HG02943 (cell line): ENCODE data around the gene BEND7.

ENCODE experiments used
- ATAC-seq: cut with Tn5 transposase; IDR thresholded peaks from one replicate; pipeline ENCODE4 v1.9.1; 2021; ENCODE audit warnings: mild to moderate bottlenecking, low read depth, moderate library complexity; ENCODE audit not compliant: unreplicated experiment

The BEND7 gene

DNA sequence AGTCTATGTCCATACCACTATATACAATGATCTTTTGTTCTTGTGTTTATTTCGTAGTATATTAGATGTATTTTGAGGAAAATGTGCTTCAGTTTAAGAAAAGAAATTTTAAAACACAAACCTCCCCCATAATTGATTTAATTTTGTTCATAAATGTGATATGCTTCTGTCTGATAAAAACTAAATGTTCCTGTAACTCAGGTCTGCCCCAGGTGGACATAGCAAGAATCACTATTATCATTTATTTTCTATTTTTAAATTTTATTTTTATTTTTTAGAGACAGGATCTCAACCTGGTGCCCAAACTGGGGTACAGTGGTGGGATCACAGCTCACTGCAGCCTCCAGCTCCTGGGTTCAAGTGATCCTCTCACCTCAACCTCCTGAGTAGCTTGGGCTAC lies 43.2 kb downstream of the BEND7 start:
- ATAC-seq, result no peak

DNA sequence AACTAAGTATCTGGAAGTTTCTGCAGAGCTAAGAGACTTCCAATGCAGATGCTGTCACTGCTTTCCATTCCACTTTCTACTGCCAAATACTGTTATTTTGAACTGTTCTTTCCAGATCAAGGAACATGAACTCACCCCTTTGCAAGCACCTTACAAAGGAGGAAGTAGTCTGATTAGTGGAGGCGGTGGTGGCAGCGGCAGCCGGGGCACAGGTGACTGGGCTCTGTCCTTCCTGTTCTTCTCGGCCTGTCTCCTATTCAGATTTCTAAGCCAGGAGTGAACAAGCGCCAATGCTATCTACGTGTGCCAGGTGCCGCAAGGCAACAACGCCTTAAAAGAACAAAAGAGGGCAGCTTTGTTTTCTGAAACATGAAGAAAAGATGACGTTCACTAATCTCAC lies 44.9 kb downstream of the BEND7 start:
- ATAC-seq, result no peak

DNA sequence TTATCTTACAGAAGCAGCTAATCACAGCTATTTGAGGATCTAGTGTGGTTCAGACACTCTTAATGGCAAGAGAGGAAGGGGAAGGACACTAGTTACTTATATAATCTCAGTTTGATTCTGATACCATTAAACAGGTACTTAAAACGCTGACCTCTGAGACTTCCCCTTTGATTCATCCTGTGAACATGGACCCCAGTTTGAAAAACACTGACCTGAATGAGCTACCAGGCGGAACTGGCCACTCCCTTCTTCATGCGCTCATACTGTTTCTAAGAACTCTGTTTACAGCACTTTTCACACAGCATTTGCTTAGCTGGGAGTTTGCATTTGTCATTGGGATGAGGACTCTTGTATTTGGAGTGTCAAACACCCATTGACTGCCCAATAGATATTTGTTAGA lies 45.7 kb downstream of the BEND7 start:
- ATAC-seq, result no peak

DNA sequence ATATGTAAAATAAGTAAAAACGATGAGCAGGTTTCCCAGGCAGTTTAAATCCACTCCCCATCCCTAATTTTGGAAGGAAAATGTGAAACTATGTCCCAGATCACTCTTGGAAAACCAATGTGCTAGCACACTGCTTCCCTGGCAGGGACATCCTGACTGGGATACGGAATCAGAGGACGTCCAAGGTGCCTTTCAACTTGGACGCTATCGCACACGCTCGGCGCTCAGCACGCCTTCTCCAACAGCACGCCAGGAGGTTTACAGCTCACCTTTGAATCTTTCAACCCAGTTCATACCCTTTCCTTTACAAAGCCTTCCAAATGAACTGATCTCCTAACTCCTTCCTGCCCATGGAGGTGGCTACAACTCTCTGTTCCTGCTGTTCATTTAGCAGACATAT lies 47.1 kb downstream of the BEND7 start:
- no peak for ATAC-seq

DNA sequence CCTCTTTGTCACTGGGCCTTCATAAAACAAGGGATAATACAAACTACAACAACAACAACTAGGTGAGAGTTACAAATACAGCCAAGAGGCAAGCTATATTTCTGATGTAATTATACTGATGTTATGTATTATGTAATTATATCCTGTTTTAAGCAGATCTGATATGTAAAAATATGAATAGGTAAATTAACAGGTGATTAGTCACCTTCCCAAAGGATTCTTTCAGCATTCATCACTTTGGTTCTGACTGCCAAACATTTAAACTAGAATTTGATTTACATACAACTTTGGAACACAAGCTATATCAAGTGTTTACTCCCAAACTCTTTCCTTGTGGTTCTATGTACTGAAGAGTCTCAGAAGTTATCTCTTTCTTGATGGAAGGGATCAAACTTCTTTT lies 53.7 kb downstream of the BEND7 start:
- ATAC-seq, result no peak

DNA sequence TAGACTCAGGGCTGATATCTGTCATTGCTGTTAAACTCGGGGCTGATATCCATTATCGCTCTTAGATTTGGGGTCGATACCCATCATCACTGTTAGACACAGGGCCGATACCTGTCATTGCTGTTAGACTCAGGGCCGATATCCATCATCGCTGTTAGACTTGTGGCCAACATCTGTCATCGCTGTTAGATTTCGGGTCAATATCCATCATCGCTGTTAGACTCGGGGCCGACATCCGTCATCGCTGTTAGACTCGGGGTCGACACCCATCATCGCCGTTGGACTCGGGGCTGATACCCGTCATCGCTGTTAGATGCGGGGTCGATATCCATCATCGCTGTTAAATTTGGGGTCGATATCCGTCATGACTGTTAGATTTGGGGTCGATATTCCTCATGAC lies 54.8 kb downstream of the BEND7 start:
- ATAC-seq, result no peak

DNA sequence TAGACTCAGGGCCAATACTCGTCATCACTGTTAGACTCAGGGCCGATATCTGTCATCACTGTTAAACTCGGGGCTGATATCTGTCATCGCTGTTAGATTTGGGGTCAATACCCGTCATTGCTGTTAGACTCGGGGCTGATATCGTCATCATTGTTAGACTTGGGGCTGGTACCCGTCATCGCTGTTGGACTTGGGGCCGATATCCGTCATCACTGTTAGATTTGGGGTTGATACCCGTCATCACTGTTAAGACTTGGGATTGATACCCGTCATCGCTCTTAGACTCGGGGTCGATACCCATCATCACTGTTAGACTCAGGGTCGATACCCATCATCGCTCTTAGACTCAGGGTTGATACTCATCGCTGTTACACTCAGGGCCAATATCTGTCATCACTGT lies 56.5 kb downstream of the BEND7 start:
- ATAC-seq, result no peak

DNA sequence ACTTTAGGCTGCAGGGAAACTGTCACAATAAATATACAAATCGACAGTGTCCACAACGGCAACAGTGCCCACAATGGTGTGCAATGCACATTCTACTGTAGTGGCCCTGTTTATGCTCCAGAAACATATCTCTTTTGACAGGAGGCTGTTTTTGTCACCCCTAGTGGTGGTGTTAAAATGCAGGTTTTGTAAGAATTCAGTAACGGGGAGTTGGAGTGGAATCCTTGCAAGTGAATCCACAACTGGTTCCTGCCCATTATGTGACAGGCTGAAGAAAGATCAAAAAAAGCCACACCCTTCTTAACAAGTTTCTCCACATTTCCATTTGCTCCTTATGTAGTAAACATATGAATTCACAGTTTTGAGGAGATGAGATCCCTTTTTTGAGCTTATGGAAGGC lies 58.5 kb downstream of the BEND7 start:
- no peak for ATAC-seq

DNA sequence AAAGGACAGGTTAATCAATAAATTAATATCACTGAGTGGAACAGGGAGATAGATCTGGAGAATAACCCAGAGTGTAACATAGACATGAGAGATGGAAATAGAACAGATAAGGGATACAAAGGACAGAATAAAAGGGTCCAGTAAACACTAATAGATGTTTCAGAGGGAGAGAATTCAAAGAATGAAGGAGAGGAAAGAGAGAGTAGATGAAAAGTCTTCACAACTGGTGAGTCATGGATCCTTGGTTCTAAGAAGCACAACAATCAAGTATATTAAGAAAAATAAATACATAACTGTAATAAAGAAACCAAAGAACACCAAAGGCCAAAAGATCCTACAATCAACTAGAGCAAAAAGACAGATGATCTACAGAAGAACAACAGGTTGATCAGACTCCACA lies 66.3 kb downstream of the BEND7 start:
- no peak for ATAC-seq

DNA sequence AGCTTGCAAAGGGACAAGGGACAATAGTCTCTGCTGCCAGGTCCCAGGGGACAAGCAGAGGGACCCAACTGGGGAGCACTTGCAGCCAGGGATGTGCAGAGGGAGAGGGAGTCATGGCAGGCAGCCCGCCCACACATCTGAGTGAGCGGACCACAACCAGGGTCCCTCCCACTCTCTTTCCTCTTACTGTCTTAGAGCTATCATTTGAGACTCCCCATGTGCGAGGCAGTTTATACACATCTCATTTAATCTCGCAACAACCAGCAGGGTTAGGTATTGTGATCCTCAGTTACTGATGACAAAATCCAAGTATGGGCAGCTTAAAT lies 70.2 kb downstream of the BEND7 start:
- no peak for ATAC-seq

DNA sequence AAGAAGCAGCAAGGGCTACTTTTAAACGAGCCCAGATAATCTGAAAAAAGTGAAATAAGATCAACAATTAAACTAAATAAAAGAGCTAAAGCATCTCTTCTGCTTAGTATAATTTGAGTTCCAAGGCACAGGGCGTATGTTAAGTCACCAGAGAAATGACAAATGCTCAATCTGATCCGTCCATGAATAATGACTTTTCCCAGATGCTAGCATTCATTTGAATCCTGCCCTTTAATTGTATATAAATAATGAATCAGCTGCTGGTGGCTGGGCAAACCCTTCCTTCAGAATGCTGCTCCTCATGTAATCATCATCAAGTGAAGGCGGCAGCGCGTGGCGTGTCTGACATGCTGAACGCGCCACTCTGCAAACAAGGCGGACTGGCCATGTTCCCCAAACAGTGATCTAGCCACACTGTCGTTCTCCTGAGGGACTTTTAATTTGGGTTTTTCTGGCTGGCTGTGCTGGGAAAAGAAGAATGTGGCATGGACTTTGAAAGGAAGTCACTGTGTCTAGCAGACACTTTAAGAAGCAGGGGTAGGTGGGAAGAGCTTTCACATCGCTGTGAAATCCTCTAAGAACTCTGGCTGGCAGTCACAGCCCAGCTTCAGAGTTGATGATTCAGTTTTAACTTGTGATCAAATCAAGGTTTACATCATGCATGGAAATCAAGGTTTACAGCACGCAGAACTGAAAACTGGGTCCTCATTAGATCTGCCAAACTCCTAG lies 70.7 kb downstream of the BEND7 start:
- ATAC-seq, result no peak

DNA sequence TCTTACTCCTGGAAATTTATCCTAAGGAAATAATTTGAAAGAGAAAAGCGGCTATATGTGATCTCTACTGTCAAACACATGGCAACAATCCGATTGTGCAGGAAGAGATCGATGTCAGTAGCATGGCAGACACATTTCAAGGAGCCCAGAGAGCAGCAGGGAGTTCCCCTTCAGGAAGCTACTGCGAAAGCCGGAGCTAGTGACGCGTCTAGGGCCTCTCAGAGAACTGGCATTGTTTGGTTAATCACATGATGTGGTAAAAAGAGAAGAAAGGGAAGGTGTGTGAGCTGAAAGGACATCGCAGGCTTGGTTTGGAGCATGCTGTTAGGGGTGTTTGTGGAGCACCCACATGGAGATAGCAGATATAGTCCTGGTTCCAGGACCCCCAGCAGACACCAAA lies 74.9 kb downstream of the BEND7 start:
- ATAC-seq, result no peak

DNA sequence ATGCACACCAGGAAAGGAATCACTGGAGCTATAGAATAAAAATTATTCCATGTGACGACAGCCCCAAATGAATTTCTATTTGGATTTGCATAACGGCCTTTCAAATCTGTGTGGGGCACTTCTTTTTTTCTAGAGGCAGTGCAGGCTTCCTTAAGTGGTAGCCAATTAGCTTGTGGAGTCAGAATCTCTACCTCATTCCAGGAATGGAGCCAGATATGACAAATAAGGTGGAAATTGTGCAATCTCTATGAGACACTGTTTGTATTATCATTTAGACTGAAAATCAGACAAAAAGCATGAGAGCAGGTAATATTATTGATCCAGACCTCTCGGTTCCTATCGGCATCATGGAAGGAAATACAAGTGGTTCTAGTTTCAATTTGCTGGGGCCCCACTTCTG lies 78.7 kb downstream of the BEND7 start:
- ATAC-seq, result no peak

DNA sequence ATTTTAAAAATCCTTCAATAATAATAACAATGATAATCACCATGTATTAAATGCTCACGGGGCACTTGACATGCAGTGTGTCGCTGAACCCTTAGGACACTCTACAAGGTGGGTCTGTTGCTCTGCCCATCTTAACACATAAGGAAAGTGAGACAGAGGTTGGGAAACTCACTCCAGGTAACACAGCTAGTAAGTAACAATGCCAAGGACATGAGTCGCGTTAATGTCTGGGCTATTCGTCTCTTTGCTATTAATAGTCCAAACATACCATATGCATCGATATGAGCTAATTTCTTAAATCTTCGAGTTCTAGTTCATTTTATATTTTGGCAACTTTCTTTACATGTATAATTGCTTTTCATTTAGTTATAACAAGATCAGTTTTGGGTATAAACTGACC lies 79.5 kb downstream of the BEND7 start:
- no peak for ATAC-seq

DNA sequence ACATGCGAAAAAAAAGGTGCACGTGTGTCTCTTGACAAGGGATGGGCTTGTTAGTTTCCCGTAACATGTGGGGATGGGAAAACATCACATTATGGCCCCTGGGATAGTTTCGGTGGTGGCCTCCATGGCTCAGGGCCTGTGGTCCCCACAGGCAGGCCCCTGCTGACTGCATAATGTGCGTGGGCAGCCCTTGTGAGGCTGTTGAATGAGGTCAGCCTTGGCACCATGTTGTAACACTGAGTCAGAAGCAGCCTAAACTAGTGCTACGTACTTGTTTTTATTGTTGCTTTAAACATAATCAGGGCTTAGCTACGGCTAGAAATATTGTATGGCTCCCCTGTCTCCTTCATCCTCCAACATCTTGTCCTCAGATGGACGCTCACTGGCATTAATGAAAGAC lies 80.6 kb downstream of the BEND7 start:
- no peak for ATAC-seq

DNA sequence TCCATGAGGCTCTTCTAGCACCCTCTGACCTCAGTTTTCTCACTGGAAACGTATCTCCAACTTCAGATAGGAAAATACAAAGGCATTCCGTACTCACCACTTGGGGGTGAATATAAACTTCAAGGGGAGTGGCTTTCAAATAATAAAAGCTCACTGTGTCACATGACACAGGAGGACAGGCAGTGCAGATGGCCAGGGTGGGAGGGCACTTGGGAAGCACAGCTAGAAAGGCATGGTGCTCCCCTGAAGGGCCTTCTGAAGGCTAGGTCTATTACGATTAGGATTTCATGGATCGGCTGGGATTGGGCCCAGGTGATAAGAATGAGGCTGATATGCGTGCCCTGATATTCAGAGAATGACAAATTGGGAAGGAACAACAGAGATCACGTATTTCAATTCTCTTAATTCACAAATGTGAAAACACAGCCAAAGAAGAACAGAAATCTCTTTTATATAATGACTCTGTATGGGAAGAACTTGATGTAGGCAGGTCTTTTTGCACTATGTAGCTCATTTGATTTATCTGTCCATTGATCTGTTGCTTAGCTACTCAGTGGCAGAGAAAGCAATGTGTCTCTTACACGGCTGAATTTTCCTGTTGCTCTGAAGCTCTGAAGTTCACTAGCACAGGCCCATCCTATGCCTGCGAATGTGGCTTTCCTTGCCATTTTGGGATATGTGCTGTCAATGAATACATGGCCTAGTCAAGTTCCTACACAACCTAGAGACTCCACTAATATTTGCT lies 83.0 kb downstream of the BEND7 start:
- no peak for ATAC-seq

DNA sequence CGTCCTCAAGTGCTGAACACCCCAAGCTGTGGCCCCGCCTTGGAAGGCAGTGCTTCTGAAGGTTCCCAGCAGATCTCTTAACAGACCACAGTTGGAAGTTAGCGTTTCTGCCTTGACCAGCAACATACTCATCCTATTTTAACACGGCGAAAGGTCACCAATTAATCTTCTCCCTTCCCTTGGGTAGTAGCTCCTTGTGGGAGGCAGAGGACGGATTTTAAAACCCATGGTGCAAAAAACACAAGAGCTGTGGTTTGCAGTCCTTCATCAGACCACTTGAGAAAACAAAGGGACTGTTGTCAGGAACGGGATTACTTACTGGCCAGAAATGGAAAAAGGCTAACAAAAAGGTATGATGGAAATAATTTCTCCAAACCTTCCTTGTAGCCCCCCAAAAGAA lies 87.3 kb downstream of the BEND7 start:
- no peak for ATAC-seq

DNA sequence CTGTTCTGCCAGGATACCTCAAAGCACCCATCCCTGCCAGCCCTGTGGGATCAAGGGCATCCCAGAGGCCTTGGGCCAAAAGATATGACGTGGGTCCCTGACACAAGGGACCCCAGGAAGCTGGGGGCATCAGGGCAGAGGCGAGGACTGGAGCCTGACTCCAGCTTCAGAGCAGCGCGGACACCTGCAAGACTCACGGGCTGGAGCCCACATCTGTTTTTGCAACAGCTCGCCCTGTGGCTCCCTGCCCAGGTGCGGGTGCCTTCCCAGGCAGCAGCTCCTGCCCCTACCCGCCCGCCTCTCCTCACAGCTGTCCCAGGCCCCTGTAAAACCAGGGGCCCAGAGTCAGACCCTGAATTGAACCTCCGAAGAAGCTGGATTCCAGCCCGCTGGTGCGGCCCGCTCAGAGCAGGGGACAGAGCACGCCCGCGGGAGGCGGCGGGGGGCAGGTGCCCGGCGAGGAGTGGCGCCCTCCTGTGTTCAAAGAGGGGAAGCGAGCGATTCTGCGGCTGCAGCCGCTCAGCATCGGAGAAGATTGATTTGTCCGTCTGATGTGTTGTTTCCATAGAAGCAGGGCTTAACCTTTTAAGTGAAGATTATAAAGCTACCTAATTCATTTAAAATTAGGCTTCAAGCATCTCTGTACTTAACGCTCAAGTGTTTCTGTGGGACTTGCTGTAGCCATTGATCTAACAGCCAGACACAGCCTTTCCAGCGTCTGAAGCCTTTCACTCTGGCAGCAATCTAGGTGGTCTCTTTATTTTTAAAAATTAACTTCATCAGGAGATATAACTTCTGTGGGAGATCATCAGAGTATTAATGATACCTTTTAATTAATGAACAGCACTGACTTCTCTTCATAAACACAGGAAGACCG lies 88.4 kb downstream of the BEND7 start:
- ATAC-seq, result no peak

DNA sequence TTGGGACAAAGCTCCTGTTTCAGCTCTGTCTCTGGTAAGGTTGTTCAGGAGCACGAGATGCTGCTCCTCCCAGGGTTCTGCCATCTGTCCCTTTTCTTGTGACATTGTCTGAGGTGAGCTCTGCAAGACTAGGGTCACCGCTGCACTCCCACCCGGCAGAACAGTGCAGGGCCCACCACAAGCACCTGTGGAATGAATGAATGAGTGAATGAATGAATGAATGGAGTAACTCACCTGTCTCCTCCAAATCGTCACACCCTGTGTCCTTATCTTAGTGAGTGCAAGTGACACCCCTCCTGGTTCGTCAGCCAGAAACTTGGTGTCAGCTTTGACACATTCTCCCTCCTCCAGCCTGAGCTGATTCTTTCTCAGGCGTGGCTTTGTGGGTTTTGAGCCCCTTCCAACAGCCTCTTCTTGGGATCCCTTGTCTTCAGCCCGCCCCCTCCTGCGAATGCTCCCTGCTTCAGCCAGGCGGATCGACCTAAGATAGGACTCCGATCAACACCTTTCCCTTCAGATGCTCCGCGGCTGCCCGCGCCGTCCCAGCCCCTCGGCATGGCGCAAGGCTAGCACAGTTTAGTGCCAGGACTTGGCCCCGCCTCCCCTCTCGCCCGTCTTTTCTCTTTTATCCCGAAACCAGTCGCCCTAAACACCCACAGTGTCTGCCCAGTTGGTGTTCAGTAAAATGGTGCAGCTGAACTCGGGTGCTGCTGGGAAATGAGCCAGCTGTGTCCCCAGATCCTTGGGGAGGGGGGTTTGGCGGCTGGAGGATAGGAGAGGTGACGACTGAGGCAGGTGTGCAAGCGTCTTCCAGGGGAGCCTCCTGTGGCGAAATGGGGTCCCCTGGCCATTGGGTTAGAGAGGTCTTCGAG lies 89.3 kb downstream of the BEND7 start:
- no peak for ATAC-seq

DNA sequence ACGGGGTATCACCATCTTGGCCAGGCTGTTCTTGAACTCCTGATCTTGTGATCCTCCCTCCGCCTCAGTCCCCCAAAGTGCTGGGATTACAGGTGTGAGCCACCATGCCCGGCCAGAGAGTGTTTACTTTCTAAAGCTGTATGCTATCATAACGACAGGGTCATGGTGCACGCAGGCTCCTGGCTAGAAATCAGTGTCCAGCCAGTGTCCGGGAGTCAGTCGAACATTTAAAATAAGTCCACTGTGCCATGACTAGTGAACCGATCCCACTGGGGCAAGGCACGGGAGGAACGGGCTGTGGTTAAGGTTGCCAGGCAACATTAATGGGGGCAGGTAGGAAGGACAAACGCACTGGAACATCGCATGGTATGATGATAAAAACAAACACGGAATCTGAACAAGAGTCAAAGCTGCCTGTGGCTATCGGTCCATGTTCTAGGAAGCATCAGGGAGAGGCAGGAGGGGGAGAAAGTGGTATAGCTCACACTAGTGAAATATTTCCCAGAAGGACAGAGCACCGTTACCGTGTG lies 91.7 kb downstream of the BEND7 start:
- ATAC-seq, result no peak
